LNCAP (cell line): ENCODE results near the gene HES2.

Source experiments
- CTCF ChIP-seq: fragments of 450-650 bp; IDR thresholded peaks from 2 replicates; pipeline ENCODE4 v1.5.1; 2017; ENCODE audit warnings: mild to moderate bottlenecking

HES2 gene

GRCh38 chr1:6397844-6398441 lies 21.8 kb downstream of the HES2 start:
- TF ChIP-seq CTCF, result no peak

GRCh38 chr1:6396998-6397397 lies 22.7 kb downstream of the HES2 start:
- TF ChIP-seq CTCF, result no peak

GRCh38 chr1:6393400-6394187 lies 26.1 kb downstream of the HES2 start, which contains the start of gene ACOT7:
TSS of gene ACOT7 (minus strand) at chr1:6393767. CDS start at chr1:6393399, 368 bp downstream.
- TF ChIP-seq CTCF, result peak; percentile 20; the same call in 1 of the 2 replicates

- TF ChIP-seq CTCF, result no peak
These were observed 26.8 kb downstream of the HES2 start for GRCh38 chr1:6392809-6393399.

- no peak for TF ChIP-seq CTCF
These were observed 27.5 kb downstream of the HES2 start for GRCh38 chr1:6391951-6392808.

GRCh38 chr1:6389971-6390370 lies 29.7 kb downstream of the HES2 start:
- TF ChIP-seq CTCF, result no peak

- no peak for TF ChIP-seq CTCF
These were observed 33.3 kb downstream of the HES2 start for GRCh38 chr1:6386371-6386949.
